HG02970 (cell line): ENCODE results near the gene PTPN7.
"Not testable (repeated sequence)": the region's sequence is repeated elsewhere in the genome, so short reads cannot be mapped to it uniquely, and the experiment has no call there.

ENCODE experiments used
- ATAC-seq: cut with Tn5 transposase; IDR thresholded peaks from one replicate; pipeline ENCODE4 v1.9.1; 2021; ENCODE audit warnings: mild to moderate bottlenecking, moderate library complexity, moderate number of reproducible peaks; ENCODE audit not compliant: unreplicated experiment, low FRiP score

PTPN7 gene

DNA sequence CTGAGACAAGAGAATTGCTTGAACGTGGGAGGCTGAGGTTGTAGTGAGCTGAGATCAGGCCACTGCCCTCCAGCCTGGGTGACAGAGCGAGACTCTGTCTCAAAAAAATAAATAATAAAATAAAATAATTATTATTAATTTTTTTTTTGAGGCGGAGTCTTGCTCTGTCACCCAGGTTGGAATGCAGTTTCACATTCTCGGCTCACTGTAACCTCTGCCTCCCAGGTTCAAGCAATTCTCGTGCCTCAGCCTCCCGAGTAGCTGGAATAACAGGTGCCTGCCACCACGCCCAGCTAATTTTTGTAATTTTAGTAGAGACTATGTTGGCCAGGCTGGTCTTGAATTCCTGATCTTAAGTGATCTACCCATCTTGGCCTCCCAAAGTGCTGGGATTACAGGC lies 48.8 kb downstream of the PTPN7 start:
- ATAC-seq, result not testable (repeated sequence)

DNA sequence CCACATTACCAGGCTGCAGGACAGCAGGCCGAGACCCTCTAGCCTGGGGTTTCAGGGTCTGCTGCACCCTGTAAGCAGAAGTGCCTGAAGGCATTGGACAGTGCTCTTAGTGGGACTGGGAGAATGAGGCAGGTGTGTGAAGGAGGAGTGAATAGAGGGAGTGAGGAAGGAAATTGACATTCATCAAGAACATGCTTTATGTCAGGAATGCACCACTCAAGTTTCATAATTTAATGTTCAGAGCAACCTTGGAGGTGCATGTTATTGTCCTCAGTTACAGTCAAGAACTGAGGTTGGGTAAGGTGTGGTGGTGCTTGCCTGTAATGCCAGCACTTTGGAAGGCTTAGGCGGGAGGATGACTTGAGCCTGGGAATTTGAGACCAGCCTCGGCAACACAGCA lies 49.4 kb downstream of the PTPN7 start:
- ATAC-seq, result no peak

DNA sequence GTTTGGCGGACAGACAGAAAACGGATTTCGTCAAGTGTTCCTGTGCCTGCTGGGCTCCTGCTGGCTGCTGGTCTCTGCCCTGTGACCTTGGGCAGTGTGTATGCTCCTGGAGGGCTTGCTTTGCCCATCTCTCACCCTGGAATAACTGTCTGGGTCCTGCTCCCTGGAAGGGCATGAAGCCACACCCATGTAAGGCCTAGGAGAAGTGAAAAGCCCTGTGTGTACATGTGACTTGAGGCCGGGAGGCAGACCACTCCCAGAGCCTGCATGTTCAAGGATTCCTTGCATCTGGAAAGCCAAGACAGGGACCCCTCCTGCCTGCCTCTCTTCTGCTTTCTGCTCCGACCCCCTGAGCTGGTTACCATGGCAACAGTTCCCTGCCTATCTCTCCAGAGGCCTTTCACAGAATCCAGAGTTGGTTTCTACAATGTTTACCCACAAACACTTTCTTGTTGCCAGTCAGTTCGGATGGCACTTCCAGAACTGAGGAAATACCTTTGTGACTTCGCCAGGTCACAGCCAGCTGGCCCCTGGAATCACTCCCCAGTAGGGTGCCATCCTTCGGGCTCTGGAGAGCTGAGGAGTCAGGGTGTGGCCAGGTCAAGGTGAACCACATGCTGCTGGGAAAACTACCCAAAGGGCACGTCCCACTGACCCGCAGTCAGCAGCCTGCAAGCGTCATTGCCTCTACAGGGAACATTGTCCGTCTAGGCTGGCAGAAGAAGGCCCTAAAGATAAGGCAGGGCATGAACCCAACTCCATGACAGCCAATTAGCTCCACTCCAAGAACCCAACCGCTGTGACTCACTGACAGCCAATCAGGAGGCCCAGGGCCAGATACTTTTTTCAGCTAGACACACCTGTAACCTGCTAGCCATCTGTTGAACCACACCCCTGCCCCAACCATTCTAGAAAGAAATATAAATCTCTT lies 52.3 kb downstream of the PTPN7 start:
- ATAC-seq, result no peak

DNA sequence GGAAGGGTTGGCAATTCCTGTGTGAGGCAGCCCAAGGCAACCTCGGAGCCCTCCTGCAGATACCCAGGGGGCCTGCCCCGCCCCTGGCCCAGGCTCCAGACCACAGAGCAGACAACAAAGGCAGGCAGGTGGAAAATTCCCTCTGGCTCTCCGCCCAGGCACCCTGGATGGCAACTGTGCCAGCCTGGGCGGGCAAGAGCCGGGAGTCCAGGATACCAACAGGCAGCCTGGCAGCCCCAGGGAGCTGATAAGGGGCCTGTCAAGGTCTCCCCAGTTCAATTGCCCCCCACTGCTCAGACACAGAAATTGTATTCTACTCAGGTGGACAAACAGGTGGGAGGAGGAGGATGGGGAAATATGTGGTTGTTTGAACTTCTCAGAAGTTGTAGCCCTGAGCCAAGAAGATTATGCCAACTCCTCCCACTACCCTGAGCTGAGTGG lies 53.1 kb downstream of the PTPN7 start:
- ATAC-seq, result no peak

DNA sequence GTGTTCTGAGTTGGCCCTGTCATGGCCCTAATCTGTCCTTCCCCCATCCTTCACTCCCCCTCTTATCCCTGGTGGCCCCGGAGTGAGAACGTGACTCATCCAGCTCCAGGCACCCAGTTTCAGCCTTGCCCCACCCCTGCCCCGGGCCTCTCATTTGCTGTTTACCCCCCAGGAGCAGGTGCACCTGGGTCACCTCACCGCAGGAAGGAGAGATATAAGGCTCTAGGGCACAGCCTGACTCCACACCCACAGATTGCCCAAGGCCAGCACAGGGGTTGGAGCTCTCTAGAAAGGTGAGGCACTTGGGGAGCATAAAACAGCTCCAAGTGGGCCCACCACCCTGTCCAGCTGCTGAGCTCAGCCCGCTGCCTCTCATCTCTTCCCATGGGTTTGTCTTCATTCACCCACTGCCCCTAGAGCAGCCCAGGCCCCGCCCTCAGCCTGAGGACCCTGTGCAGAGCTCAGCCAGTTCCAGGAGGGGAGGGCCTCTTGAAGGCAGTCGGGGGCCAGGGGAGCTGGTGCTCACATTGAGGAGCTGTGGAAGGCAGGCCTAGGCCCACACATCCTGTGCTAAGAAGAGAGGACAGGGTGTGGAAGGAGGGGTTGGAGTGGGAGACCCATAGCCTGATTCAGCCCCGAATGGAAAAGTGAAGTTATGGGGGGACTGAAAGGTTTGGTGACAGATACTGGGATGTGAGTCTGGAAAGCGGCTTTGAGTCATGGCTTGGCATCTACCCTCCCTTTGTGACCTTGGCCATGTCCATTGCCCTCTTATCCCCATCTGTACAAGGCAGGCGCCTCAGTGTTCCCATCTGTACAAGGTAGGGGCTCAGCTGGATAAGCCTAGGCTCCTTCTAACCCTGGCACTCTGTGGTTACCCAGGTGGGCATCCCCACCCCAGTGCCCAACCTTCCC lies 53.8 kb downstream of the PTPN7 start:
- ATAC-seq, result no peak

DNA sequence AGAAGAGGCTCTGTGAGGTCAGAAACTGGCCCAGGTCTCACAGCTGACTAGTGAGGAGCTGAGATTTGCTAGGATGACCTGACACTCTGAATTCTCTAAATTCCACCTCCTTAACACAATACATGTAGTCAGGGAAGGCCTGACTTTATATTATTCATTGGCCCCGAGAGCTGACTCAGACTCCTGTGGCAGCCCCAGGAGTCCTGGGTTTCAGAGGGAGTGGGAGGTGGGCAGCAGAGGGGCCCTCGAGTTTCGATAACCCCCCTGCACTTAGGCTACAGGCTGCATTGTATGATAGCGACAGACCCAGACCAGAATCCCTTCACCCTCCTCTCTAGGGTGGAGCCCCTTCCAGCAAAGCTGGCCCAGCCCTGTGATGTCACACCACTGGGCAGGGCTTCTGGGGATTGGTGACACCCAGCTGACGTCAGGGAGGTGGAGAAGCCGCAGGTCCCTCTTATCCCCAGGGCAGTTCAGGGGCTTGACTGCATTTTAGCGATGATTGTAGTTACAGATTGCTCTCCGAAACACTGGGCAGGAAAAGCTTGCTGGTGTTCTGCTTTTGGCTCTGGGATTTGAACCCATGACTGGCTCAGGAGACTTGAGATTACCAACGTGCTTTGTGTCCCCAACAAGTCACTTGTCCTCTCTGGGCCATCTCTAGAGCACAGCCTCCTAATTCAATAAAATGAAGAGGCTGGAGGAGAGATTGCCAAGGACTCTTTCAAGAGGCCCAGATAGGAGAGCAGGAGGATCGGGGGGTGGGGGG lies 54.6 kb downstream of the PTPN7 start:
- ATAC-seq, result no peak

DNA sequence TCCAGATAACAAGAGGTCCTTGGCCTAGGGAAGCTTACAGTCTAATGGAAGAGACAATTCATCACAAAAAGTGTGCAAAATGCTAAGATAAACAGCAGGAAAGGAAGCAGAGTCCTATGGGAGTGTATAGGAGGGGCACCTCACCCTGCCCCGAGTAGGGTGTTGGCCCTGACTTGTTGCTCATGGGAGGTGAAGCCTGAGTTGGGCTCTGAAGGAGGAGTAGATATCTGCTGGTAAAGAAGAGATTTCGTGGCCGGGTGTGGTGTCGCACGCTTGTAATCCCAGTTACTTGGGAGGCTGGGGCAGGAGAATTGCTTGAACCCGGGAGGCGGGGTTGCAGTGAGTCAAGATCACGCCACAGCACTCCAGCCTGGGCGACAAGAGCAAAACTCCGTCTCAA lies 56.3 kb downstream of the PTPN7 start:
- ATAC-seq, result no peak

DNA sequence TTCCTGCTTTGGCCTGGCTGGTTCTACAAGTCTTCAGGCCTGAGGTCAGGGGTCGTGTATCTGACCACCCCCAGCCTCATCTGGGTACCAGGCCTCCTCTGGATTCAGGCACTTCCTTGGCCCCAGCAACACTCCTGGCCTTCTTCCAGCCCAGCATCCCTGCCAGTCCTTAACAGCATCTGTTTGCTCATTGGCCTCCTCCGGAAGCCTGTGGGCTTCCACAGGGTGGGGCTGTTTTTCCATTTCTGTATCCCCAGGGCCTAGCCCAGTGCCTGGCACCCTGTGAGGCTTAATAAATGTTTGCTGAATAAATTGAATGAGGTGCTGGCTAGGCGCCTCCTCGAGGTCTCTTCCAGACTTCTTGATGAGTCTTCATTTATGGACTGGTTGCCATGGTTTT lies 59.2 kb downstream of the PTPN7 start:
- ATAC-seq, result no peak
